GM21737 (cell line): ENCODE results near the gene LVRN.

Experiments
- ATAC-seq: cut with Tn5 transposase; IDR thresholded peaks from one replicate; pipeline ENCODE4 v1.9.1; 2021; ENCODE audit warnings: mild to moderate bottlenecking, moderate library complexity; ENCODE audit not compliant: unreplicated experiment

Gene LVRN

GRCh38 chr5:116023619-116024018 lies 61.3 kb downstream of the LVRN start:
- no peak for ATAC-seq

DNA sequence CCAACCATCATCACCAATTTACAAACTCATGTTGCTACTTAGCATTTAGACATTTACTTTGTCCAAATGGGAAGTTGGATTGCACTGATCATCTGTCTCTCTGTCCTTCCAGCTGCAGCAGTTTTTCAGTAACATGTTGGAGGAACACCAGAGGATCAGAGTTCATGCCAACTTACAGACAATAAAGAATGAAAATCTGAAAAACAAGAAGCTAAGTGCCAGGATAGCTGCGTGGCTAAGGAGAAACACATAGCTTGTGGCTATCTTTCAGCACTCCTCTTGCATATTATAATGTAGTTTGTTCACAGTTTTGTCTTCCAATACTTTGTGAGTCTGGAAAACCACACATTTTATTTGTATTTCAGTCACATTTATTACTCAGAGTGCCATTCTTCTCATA lies 63.6 kb downstream of the LVRN start:
- ATAC-seq: no peak

- ATAC-seq: peak; percentile 65
Observed at GRCh38 chr5:116032094-116032517, 69.8 kb downstream of the LVRN start, which contains the start of gene ARL14EPL. ARL14EPL (plus strand) TSS chr5:116032472; CDS start chr5:116051466, 18,994 bp downstream.

GRCh38 chr5:116032991-116033390 lies 70.7 kb downstream of the LVRN start:
- no peak for ATAC-seq

- ATAC-seq: no peak
Observed at GRCh38 chr5:116035123-116035522, 72.8 kb downstream of the LVRN start.

- no peak for ATAC-seq
Observed at GRCh38 chr5:116037236-116037822, 75.1 kb downstream of the LVRN start.

- ATAC-seq: peak; percentile 70
Observed at GRCh38 chr5:116038817-116039216, 76.5 kb downstream of the LVRN start.

DNA sequence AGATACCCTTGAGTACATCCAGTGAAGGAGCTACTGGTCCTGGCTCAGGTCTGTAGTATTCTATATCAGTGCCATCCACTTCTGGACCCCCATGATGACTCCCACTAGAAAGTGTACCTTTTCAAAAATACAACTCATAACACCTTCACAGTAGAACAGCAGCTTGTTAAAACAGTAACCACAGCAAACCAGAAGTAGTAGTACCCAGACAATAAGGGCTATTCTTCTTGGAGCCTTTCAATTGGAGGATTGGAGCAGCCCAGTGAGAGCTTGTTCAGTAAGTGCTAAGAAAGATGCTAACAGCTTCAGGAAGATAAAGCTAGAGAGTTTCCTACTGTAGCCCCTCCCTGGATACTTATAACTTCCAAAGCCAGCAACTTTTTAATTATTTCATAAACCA lies 80.1 kb downstream of the LVRN start:
- ATAC-seq: no peak

DNA sequence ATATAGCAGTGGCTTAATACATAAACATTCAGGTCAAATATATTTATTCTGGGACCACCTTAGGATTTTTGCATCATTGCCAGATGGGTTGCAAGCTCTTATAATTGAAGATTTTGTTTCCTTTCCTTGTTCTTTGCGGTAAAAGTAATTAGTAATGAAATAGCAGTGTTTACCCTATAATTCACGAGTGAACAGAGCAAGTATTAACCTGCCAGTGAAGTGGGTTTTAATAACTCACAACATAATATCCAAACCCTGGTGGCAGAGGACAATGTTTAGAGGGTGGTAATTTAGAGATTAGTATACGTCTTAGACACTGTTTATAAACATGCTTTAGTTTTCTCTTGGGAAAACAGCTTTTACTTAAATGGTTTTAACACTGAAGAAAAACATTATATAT lies 81.8 kb downstream of the LVRN start:
- no peak for ATAC-seq

DNA sequence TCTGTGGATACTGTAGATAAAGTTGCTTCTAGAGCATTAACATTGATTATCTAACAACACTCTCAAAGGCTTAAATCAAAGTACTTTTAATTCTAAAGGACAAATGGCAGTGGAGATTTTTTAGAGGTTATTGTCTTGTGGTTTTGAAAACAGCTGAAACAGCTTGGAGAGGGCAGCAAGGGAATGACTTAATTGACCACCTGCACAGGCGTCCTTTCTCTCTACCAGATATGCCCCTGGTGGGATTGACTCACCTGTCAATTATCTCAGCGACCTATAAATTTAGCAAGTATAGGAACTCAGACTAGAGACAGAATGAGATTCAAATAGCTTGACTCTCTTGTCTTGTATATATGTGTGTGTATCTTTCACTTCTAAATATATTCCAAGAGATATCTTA lies 83.5 kb downstream of the LVRN start:
- ATAC-seq: no peak

DNA sequence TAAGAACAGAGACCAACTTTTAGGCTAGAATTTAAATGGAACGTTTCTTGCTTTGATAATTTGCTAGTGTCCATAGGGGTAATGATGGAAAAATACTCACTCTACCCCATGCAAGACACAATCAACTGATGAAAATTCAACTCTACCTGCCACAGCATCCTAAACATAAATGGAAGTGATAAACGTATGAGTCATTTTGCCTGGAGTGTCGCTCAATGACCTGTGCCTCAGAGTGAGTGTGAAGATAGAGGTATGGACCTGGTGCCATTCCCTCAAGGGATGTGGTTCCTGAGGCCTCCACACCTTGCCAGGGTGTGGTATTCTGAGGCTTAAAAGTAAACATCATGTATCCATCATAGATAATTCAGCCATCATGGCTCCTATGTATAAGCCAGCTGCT lies 84.0 kb downstream of the LVRN start:
- no peak for ATAC-seq

DNA sequence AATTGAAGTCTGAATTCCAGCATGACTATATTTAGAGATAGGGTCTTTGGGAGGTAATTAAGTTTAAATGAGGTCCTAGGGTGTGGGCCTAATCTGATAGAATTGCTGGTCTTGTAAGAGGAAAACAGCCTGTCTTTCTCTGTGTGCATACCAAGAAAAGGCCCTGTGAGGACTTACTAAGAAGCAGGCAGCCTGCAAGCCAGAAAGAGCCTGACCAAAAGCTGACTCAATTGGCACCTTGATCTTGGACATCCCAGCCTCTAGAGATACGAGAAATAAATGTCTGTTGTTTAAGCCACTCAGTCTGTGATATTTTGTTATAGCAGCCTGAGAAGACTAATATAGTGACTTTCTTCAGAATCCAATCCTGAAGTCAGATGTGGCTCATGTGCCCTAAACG lies 84.5 kb downstream of the LVRN start:
- no peak for ATAC-seq

- no peak for ATAC-seq
Observed at GRCh38 chr5:116058346-116058936, 96.2 kb downstream of the LVRN start.

DNA sequence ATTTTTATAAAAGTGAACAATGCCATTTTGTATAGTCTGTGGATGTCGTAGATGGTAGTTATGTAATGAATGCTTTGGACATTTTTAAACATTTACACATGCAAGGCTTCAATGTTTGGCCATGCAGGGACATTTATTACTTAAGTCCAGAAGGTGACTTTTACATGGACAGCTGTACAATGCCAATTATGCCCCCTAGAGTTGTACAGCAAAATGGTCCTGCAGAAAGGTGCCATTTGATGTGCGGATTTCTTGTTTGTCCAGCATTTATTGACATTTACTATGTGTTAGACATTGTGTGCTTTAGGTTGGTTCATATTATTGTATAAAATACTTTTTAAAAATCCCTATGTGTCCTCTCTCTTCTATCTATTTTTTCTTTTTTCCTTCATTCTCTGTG lies 100.1 kb downstream of the LVRN start:
- no peak for ATAC-seq

GRCh38 chr5:116063950-116064349 lies 101.7 kb downstream of the LVRN start:
- no peak for ATAC-seq

GRCh38 chr5:116068028-116068632 lies 105.9 kb downstream of the LVRN start:
- ATAC-seq: no peak

- no peak for ATAC-seq
Observed at GRCh38 chr5:116071211-116071610, 108.9 kb downstream of the LVRN start.

DNA sequence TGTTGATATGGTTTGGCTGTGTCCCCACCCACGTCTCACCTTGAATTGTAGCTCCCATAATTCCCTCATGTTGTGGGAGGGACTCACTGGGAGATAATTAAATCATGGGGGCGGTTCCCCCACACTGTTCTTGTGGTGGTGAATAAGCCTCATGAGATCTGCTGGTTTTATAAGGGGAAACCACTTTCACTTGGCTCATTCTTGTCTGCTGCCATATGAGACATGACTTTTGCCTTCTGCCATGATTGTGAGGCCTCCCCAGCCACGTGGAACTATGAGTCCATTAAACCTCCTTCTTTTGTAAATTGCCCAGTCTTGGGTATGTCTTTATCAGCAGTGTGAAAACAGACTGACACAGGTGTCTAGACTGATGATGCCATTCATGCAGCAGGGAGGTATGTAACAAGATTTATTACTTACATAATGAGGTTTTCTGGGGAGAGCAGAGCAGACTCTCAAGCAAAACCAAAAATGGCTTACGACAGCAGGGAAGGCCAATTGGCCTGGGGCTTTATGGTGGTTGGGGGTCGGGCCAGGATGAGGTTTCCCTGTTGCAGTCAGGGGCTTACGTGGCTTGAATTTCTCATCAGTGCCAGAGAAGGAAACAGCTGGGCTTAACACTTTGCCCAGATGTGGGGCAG lies 113.0 kb downstream of the LVRN start:
- ATAC-seq: no peak

GRCh38 chr5:116076496-116076895 lies 114.2 kb downstream of the LVRN start:
- ATAC-seq: peak; percentile 98
